Measurements from ENCODE around the gene ARHGAP26. TPM values are rescaled to one million over a fixed set of nuclear protein-coding genes. Genes with fewer than 3 reads are reported as not detected.

Gene ARHGAP26
- total and polyA plus RNA-seq, 7 donors, result 5.4 to 25.5 (median 19.1) TPM

GRCh38 chr5:142978252-142978651, 208.1 kb downstream of the ARHGAP26 start:
- TF ChIP-seq POLR2AphosphoS5 (IDR thresholded peaks at IDR 0.05), result no peak
- no peak for TF ChIP-seq POLR2A (IDR thresholded peaks at IDR 0.05)
- TF ChIP-seq CTCF (IDR thresholded peaks at IDR 0.05), result no peak
- TF ChIP-seq EP300 (IDR thresholded peaks at IDR 0.05), result no peak
- Histone ChIP-seq H3K36me3 (no peaks in the 10 kb centered on the region), H3K27me3 (no peaks in the 10 kb centered on the region), H3K9me3 (no peaks in the 10 kb centered on the region), H3K27ac (no peak overlapping the region), H3K4me1 (peaks cover 0 to 40% (median 25%) of the 10 kb centered on the region in 4 donors), H3K4me3 (no peak overlapping the region)
- intact Hi-C loops (cut with DNase I), result no loop called here
- WGBS, 2 donors, result 97 to 98% methylated on average over 2 of the region's 2 CpGs
- no peak for DNase-seq

- Histone ChIP-seq H3K36me3 (no peaks in the 10 kb centered on the region), H3K27ac (no peak overlapping the region), H3K4me3 (no peak overlapping the region), H3K4me1 (peaks cover 0 to 40% (median 26%) of the 10 kb centered on the region in 4 donors), H3K27me3 (no peaks in the 10 kb centered on the region), H3K9me3 (no peaks in the 10 kb centered on the region)
- no peak for TF ChIP-seq POLR2A (IDR thresholded peaks at IDR 0.05)
- TF ChIP-seq CTCF (IDR thresholded peaks at IDR 0.05), result no peak
- TF ChIP-seq POLR2AphosphoS5 (IDR thresholded peaks at IDR 0.05), result no peak
- TF ChIP-seq EP300 (IDR thresholded peaks at IDR 0.05), result no peak
- intact Hi-C loops (cut with DNase I), result no loop called here
- WGBS, 2 donors, result 85 to 96% methylated on average over 1 of the region's 1 CpG
- no peak for DNase-seq
Observed at GRCh38 chr5:142978726-142979125, 208.5 kb downstream of the ARHGAP26 start.

- TF ChIP-seq POLR2AphosphoS5 (IDR thresholded peaks at IDR 0.05), result no peak
- TF ChIP-seq EP300 (IDR thresholded peaks at IDR 0.05), result no peak
- TF ChIP-seq POLR2A (IDR thresholded peaks at IDR 0.05), result no peak
- no peak for TF ChIP-seq CTCF (IDR thresholded peaks at IDR 0.05)
- H3K9me3 ChIP-seq, result no peaks in the 10 kb centered on the region
- no peak for DNase-seq
- H3K4me3 ChIP-seq, result no peak overlapping the region
- 14 to 65% methylated on average over 3 of the region's 3 CpGs for WGBS, 2 donors
- no peaks in the 10 kb centered on the region for H3K36me3 ChIP-seq
- no peak overlapping the region for H3K27ac ChIP-seq
- intact Hi-C loops (cut with DNase I), result no loop called here
- H3K27me3 ChIP-seq, result no peaks in the 10 kb centered on the region
- H3K4me1 ChIP-seq, result peaks cover 0 to 40% (median 26%) of the 10 kb centered on the region in 4 donors
Observed at GRCh38 chr5:142979636-142980035, 209.5 kb downstream of the ARHGAP26 start.

GRCh38 chr5:142981475-142981874, 211.3 kb downstream of the ARHGAP26 start:
- Histone ChIP-seq H3K36me3 (no peaks in the 10 kb centered on the region), H3K27me3 (no peaks in the 10 kb centered on the region), H3K27ac (peak overlapping the region; percentile 53 to 77 (median 72)), H3K9me3 (no peaks in the 10 kb centered on the region), H3K4me1 (peaks cover 0 to 26% (median 24%) of the 10 kb centered on the region in 4 donors), H3K4me3 (no peak overlapping the region)
- intact Hi-C loops (cut with DNase I), result no loop called here
- no peak for DNase-seq
- WGBS, 2 donors, result 25 to 36% methylated on average over 5 of the region's 5 CpGs
- TF ChIP-seq POLR2AphosphoS5 (IDR thresholded peaks at IDR 0.05) (no peak), POLR2A (IDR thresholded peaks at IDR 0.05) (no peak), CTCF (IDR thresholded peaks at IDR 0.05) (no peak), EP300 (IDR thresholded peaks at IDR 0.05) (no peak)

All from sigmoid colon (tissue), 7 donors.